Colon (tissue), 2 donors: ENCODE results near the gene FRZB.
"Not testable (repeated sequence)": the region's sequence is repeated elsewhere in the genome, so short reads cannot be mapped to it uniquely, and the experiment has no call there.

Experiments used
- FAIRE-seq: peaks from 2 replicates; lab custom pipeline; 2012; peaks lifted over from hg19 to GRCh38; lab: Jason Lieb, UNC
- donor health status: control.
- donor health status: control.

The FRZB gene

DNA sequence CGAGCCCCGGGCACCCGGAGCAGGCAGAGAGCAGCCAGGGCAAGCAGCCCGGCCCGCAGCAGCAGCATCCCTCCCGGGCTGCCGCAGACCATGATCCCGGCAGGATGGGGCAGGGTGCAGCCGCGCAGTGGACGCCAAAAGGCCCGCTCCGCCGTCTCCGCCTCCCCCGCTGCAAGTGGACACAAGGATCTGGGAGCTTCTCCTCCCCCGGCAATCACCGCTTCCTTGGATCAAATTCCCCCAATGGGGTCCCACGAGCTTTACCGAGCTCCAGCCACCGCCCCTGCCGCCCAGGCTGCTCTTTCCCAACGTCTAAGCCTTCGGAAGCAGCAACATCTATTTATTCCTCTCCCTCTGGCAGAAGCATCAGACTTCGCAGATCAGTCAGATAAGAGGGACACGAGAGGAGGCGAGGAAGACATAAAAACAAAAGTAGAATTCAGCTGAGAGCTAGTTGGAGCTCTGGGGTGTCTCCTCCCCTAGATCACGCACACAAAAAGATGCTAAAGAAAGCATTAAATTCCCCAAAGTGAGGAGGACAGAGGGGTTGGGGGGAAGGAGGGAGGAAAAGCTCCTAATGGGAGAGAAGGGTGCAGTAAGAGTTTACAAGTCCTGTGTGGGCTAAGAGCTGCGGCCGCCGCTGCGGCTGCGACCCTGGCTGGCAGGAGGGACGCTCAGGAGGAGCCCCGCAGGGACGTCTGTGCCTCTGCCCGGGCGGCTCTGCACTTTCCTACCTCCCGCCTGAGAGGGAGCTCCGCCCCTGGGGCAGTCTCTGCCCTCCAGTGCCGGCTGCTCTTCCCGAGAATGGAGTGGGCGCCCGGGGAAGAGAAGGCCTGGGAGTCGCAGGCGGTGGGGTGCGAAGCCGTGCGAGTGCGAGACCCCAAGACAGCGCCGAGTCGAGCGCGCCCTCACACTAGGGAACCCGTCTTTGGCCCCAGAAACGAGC is at the start of gene FRZB:
TSS of gene FRZB (minus strand) at position 177 of the 946 bp plus-strand sequence. CDS start at position 92, 85 bp downstream.
- FAIRE-seq: no peak

DNA sequence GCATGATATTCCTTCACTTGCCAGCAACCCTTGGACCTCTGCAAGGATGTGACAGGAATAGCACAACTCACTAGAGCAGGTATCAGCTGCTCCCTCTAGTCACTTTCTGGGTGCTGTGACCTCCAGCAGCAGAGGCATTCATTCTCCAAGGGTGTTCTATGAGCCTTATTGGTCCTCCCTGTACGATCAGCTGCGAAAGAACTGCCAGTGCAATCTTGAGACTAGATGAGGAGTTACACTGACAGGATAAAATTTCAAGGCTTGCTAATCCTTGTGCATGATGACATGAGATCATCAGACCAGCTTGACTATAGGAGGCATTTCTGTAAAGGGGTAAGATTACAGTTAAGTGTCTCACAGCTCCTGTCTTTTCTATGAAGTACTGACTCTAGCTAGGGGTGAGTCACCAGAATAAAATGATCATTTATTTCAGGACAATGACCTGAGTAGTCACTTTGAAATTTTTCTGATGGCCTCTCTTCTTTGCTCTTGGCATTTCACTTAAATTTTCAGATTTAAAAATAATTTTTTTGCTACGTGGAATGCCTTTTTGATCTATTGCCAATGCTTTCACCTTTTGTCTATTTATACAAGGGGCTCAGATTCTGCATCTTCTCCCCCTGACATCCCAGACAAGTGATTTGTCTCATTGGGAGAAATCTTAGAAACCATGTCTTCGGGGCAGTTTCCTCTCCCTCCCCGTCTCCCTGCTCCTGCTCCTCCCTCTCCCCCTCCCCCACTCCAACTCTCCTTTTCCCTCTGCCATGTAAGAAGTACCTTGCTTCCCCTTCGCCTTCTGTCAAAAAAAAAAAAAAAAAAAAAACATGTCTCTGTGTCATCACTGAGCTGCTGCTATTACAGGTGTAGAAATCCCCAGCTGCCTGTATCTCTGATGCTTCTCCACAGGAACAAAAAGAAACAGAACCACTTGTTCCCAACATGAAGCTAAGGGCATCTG is 49.2 kb upstream of the FRZB start:
- no peak for FAIRE-seq

- no peak for FAIRE-seq
Measured at GRCh38 chr2:182914852-182915251, 48.4 kb upstream of the FRZB start.

DNA sequence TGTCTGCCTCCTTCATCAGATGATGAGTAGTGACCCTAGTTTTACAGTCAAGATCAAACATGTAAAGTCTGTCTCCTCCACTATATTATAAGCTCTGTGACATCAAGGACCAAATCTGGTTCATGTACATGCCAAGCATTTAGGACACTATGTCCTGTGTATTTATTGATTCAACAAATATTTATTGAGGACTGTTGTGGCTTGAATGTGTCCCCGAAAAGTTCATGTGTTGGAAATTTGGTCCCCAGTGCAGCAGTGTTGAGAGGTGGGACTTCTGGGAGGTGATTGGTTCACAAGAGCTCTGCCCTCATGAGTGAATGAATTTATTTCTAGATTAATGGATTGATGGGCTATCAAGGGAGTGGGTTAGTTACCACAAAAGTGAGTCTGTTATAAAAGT is 46.6 kb upstream of the FRZB start:
- FAIRE-seq: no peak

DNA sequence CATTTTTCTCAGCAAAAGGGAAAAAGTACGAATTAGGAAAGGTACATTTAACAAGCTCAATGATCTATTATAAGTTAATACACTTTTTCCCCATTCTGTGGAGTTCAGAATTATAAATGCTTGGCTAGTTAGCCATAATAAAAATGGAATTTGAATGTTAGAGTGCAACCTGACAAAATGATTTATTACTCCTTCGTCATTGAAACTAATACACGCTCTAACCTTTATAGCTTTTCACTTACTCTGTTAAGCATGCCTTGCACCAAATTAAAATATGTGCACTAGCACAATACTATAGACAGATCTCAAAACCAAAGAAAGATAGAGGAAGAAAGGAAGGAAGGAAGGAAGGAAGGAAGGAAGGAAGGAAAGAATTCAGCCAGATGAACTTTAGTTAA is 46.1 kb upstream of the FRZB start:
- FAIRE-seq: no peak

DNA sequence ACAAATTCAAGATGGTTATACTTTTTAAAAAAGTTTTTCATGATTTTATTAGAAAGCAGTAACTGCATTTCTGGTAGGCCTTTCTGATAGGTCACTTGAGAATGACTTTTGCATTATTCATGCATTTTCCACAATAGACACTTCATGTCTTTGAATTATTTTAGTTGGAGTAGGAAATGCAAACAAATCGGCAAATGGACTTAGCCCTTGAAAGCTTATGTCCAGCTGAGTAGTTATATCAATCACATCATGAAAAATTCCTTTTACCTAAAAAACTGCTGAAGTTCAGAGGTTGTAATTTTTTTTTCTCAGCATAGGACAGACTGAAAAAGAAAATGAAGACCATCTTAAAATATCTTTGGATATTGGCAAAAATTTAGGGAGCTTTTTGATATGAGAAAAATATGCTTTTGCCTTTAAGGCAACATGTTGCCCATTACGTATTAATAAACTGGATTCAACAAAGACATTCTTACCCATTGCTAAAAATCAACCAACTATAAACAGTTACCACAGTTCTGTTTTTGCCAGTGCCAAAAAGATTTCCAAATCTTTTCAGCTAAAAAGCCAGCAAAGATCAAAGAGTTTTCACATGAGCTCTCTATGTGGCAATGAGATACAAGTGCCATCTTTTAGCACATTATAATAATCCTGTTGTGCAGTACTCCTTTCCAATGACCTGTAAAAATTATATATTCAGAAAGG is 45.5 kb upstream of the FRZB start:
- no peak for FAIRE-seq

DNA sequence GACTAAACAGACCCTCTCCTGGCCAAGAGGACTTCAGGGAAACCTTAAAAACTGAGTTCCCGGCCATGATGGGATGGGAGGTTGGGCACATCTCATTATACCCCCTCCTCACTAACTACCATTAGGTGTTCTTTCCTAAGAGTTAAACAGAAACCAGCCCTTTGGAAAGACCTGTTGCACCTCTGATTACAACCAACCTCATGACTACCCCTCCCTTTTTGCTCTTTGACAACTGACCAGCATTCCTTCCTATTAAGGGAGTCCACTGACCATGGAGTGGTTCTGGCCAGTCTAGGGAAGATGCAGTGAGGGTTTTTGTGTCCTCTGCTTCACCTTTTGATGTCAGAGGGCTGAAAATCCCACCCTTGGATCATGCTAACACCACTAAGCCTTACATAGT is 44.5 kb upstream of the FRZB start:
- no peak for FAIRE-seq

DNA sequence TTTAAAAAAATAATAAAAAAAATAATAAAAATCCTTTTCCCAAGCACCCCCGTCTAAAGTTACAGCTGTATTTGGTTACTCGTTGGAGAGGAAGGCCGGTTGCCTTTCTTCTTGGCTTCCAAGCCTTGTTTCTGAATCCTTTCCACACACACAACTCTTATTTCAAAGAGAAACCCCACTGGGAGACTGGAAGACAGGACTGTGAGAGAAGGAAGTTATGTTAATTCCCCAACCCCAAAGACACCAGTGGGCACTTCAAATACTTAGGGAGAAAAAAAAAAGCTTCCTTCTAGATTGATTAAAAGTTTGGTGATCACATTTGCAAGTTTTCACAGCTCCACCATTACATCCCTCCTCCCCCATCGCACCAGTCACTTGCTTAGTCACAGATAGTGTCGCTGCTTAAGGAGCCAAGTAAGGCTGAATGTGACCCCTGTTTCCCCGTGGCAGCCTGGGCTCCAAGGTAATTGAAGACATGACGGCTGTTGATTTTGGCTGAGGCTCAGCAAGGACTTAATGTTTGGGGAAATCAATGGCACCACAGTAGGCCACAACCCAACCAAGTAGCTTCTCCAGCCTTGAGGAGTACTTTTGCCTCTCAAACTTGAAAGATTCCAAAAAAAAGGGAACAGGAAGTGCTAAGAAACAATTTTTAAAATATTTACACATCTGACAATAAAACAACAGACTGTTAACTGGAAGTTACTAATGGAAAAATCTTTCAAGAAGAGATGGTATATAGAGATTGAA is 40.8 kb upstream of the FRZB start:
- no peak for FAIRE-seq

GRCh38 chr2:182906454-182906853 is 40.0 kb upstream of the FRZB start:
- no peak for FAIRE-seq

- no peak for FAIRE-seq
Measured at GRCh38 chr2:182904844-182905243, 38.4 kb upstream of the FRZB start.

DNA sequence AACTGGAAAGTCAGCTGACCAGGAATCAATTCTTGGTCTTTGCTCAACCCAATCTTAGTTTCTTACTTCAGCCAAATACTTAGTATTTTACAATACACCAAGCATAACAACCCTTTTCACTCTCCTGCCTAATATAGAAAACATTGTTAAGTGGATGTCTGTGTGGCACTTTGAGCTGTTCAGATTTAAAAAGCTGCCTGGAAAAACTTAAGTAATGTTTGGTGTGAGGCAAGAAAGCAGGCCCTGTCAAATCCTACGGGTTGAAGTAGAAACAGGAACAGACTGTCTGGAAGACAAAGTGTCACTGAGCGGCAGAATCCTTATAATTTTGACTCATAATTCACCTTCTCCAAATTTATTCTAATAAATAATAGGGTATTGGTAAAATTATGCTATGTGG is 37.1 kb upstream of the FRZB start:
- FAIRE-seq: no peak

DNA sequence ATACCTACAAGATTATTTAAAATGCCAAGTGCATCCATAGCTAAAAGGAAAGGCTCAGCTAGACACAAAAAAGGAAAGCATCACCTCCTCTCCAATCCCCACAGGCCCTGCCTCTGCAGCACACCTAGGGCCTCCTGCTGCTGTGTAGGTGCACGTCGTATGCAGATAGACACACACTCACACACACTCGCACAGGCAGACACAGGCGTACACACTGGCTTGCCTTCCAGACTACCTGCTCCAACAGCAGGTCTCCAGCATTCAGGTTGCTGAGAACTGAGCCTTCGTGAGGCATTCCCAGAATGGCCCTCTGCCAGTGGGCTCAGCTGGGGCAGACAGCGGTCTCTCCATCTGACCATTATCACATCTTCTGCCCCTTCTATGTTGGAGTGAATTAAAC is 35.3 kb upstream of the FRZB start:
- FAIRE-seq: no peak

GRCh38 chr2:182898718-182899117 is 32.3 kb upstream of the FRZB start:
- FAIRE-seq: no peak

- FAIRE-seq: no peak
Measured at GRCh38 chr2:182897137-182897536, 30.7 kb upstream of the FRZB start.

DNA sequence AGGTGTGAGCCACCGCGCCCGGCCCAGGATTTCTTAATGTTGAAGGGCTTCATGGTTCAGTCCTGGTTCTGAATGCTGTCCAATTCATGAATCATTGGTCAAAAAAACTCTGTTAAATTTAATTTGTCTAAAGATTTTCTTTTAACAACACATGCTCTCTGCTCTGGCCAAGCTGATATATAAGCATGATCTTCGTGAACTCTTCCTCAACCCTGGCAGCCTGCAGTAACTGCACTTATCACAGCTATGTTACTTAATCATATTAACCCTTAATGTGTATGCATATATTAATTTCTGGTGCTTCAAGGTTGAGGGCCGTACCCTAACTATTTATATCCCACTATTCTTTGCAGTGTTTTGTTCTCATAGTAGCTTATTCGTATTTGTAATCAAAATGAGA is 29.4 kb upstream of the FRZB start:
- no peak for FAIRE-seq

DNA sequence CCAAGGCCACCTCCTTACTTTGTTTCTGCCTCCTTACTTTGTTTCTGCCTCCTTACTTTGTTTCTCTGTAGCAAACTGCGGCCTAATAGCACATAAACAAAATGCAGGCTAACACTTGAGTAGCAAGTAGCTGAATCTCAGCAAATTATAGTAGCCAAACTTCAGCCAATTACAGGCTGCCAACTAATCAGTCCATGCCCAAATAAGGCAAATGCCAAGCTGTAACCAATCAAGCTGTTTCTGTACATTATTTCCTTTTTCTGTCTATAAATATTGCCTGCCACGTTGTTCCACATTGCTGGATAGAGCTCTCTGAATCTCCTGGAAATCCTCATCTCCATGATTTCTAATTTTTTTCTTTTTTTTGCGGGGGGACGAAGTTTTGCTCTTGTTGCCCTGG is 28.7 kb upstream of the FRZB start:
- no peak for FAIRE-seq

GRCh38 chr2:182894174-182894573 is 27.7 kb upstream of the FRZB start:
- FAIRE-seq: no peak

DNA sequence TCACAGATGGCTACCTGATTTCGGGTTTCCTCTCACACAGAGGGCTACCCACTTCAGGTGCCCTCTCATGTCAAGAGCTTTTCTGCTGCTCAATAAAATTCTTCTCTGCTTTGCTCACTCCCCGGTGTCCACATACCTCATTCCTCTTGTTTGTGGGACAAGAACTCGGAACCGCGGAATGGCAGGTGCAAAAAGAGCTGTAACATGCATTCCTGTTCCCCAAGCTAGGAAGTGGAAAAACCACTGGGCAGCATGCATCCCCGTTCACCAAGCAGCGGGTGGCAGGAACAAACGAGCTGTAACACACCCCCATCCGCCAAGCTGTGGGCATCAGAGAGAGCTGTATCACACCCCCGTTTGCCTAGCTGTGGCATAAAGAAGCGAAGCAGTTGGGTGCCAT is 27.2 kb upstream of the FRZB start:
- FAIRE-seq: no peak

DNA sequence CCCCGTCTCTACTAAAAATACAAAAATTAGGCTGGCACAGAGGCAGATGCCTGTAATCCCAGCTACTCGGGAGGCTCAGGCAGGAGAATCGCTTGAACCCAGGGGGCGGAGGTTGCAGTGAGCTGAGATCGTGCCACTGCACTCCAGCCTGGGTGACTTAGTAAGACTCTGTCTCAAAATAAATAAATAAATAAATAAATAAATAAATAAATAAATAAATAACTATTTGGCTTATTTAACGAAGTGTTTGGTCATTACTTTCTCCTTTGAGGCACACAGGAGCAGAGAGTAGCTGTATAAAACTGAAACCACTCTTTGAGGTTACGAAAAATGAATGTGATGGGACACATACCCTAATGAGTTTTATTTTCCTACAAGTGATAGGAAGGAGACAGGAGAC is 26.6 kb upstream of the FRZB start:
- not testable (repeated sequence) for FAIRE-seq

DNA sequence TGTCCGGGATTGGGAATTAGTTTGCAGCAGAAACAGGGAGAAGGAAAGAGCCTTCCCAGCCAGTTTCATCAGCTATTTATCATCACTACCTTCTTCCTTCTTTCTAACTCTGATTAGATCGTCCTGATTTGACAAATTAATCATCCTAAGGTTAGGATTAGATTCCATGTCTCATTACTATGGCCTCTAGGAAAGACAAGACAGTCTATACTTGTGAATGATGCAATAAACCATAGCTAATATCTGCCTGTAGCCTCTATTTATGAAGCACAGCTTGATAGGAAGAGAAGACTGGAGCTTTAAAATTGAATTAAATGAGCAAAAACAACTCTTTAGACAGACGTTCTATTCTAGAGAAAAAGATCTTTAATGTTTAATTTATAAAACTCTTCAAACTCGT is 25.2 kb upstream of the FRZB start:
- FAIRE-seq: no peak

- FAIRE-seq: no peak
Measured at GRCh38 chr2:182890773-182891378, 24.4 kb upstream of the FRZB start.
